GM12872 (cell line): Measurements from ENCODE around the gene PREPL.

Experiments
- TF ChIP-seq, protein P1 (sequence below): IDR thresholded peaks from 3 replicates; pipeline ENCODE4 v1.5.1; 2011; ENCODE audit warnings: low read depth, mild to moderate bottlenecking, low read length, moderate library complexity; ENCODE audit not compliant: insufficient read depth

PREPL gene

DNA sequence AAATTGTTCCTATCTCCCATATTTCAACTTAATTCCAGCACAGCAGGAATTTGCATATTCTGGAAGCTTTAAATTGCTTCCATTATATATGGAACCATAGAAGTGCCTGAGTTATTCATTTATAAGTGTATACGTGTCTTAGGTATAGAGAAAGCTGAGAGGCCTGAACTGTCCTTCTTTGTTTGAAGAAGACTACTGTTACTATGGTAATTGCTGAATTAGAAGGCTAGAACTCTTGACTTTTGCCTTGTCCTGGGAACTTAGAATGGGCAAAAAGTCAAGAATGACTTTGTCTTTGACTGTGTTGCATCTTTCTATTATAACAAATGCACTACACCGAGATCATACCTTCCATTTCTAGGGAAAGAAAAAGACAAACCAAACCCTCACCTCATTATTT, 16.2 kb upstream of the PREPL start:
- TF ChIP-seq, protein P1, sequence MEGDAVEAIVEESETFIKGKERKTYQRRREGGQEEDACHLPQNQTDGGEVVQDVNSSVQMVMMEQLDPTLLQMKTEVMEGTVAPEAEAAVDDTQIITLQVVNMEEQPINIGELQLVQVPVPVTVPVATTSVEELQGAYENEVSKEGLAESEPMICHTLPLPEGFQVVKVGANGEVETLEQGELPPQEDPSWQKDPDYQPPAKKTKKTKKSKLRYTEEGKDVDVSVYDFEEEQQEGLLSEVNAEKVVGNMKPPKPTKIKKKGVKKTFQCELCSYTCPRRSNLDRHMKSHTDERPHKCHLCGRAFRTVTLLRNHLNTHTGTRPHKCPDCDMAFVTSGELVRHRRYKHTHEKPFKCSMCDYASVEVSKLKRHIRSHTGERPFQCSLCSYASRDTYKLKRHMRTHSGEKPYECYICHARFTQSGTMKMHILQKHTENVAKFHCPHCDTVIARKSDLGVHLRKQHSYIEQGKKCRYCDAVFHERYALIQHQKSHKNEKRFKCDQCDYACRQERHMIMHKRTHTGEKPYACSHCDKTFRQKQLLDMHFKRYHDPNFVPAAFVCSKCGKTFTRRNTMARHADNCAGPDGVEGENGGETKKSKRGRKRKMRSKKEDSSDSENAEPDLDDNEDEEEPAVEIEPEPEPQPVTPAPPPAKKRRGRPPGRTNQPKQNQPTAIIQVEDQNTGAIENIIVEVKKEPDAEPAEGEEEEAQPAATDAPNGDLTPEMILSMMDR, result no peak

DNA sequence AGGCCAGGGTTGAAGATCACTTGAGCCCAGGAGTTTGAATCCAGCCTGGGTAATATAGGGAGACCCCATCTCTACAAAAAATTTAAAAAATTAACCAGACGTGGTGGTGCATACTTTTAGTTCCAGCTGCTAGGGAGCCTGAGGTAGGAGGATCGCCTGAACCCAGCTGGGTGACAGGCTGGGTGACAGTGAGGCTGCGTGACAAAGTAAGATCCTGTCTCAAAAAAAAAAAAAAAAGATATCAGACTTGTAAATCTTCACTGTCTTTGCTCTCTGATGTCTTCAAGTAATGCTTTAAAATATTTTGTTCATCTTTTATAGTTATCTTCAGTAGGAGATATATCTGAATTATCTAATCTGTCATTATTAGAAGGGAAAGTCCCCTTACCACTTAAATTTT, 11.0 kb upstream of the PREPL start:
- TF ChIP-seq, protein P1, result no peak

DNA sequence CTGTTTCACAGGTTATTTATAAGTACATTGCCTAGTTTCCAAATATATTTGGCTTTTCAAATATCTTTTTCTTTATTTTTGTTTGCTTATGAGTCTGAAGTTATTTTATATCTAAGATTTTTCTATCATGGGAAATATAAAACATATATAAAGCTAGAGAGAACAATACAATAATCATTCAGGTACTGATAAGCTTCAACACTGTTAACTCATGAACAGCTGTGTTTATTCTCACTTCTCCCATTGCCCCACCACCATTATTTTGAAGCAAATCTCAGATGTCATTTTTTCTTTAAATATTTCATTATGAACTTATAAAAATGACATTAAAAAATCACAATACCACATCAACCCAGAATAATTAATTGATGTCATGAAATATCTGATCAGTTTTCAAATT, 10.2 kb upstream of the PREPL start:
- TF ChIP-seq, protein P1, result no peak

DNA sequence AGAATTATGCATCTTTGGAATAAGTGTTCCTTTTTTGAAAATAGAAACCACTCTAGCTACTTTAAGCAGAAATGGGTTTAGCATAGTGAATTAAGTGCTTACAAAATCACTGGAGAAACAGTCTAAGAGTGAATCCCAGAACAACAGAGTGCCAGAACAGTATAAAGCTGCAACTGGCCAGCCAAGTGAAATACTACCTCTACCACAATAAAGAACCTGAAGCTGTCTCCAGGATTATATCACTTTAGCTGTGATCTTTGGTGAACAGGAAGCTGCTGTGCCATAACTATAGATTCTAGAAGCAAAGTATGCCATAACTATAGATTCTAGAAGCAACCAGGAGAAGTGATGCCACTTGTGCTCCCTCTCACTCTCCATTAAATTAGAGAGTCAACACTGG, 8.1 kb upstream of the PREPL start:
- TF ChIP-seq, protein P1, result no peak

DNA sequence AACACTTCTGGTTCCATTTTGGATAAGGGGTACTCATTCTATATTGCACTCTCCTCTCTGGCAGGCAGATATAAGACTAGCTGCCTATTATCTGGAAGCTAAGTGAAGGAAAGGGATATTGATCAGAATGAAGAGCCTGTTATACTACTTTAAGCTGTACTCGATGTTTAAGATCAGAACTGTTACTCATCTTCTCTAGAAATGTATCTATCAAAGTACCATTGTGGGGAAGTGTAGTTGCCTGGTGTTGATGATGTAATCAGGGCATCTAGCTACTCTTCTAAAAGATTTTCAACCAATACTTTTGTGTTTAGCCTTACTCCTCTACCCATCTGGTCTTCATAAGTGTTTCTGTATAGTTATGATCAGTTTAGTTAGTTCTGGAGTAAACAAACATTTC, 6.3 kb upstream of the PREPL start:
- TF ChIP-seq, protein P1, result no peak

DNA sequence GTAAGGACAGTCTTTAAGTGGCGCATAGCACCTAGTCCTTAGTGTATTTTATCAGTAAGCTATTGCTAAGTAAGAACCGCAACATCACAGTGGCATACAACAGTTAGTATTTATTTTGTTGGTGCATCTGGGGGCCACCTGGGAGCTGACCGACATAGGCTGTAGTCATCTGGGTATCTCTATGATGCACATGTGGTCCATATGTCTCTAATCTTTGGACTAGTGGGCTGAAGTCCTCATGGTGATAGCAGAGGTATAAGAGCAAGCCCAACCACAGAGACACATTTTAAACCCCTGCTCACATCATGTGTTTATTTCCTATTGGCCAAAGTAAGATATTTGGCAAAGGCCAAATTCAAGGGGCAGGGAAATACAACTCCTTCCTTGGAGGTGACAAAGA, 3.3 kb upstream of the PREPL start:
- TF ChIP-seq, protein P1, result no peak

DNA sequence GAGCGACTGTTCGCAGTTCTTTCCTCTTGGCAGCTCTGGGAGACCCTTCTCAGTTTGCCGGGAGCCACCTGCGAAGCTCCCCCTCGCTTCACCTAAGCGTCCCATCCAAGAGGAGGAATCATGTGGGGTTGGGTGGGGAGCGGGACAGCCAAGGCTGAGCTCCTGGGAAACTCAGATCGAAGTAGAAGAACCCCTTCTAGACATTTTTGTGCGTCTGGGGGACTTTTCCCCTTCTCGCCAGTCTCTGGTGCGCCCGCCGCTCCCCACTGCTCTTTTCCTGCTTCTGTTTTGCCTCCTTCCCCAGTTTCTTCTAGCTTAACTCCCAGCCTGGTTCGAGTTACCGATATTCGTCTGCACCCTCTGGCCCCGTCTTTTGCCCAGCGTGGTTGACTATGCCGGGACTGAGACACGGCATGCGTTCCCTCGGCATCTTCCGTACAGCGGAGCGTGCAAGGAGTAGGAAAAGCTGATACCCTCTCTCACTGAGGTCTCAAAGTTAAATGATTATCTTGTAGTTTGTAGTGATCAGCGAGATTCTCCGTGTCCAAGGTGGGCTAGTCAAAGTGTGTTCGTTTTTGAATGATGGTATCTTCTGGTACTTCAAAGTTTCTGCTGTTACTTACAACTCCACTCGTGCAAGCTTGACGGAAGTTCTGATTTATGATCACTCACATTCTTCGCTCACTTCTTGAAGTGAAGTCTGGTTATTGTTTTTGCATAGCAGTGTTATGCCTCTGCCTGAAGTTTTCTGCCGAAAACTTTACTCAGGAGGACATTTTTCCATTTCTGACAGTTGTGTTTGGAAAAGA, 1.1 kb upstream of the PREPL start:
- TF ChIP-seq, protein P1, result no peak
